NCI-H69 (cell line): ENCODE data around the gene MCEMP1.

Source experiments
- DNase-seq: peaks from one replicate; lab custom pipeline; 2025; lab: John Stamatoyannopoulos, UW

Gene MCEMP1

DNA sequence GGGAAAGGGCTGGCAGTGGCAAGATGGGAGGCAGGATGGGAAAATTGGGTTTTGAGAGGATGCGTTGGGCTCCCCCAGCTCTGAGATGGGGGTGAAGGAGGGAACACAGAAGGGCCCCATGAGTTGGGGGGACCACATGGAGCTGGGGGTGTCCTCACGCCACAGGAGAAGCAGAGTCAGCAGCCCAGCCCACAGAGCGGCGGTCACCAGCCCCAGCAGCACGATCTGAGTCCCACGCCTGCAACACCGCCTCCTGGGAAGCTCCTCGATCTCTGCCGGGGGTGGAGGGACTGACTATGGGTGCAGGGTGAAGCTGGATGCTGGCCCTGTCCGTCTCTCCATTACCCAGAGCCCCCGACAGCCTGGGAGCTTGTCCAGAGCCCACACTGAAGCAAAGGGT is 21.7 kb downstream of the MCEMP1 start:
- no peak for DNase-seq

DNA sequence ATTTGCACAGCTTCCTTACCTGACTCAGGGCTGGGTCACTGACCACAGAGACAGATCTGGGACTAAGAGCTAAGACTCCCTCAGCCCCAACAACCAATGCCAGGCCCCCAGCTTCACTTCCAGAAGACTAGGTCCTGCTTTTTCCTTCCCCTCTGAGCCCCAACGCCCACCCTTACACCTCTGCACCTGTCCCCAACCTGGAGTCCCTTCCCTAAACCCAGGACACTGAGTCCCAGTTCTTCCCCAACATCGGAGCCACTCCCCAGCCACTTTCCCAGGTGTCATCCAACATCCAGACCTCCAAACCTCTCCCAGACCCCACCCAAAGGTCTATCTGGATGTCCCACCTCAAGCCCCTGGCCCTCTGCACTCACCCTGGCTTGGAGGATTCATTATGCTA is 22.1 kb downstream of the MCEMP1 start:
- no peak for DNase-seq

DNA sequence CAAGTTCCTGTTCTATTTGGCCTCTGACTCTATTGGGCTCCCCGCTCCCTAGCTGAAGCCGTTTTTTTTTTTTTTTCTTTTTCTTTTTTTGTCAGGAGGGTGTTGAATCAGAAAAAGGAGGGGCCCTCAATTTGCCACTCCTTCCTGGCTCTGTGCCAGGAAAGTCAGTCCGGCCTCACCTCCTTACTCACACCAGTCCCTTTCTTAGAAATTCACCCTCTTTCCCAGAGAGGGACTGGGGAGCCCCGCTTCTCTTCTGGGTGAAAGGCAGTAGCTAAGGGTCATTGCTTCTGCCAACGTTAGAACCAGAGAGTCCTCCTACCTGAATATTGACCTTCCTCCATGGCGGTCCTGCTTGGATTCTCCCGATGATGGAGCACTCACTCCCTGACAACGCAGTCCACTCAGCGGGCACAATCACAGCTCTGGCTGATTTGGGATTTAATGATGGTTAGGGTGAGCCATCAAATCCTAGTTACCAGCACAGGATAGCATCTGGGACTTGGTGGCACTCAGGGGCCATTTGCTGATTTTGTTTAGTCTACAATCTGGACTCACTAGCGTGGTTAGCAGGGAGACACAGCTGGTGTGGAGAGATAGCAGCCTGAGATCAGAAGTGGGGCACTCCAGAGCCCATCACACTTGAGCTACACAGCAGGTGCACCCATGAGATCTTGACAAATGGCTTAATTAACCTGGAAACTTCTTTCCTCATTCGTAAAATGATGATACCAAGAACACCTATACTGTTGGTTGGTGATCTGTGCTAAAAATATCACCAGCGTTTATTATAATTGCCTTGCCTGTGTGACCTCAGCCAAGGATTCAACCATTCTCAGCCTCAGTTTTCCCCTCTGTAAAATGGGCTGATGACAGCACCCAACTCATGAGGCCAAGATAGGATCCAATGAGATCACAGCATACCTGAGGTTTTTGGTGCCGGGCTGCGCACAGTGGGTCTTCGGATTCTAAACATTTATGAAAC is 22.8 kb downstream of the MCEMP1 start:
- DNase-seq: no peak

DNA sequence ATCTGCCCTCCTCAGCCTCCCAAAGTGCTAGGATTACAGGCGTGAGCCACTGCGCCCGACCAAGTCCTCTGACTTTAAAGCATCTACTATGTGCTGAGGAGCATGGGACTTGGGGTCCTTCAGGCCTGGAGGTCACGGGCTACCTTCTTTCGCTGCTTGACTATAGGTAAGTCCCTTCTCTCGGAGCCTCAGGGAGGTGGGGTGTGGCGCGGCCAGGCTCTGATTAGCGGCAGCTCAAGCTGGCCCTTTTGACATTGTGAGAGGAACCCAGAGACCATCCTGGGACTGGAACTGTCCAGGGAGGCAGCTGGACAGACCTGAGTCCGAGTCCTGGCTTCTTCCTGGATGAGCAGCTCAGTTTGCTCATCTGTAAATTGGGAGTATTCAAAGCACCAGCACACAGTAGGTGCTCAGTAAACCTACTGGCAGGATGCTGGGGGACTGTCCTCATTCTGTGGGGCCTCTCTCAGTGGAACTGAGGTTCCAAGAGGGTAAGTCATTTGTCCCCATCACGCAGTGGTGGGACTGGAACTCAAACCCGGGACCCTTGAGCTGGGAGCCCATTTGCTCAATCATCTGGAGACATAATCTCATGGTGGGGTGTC is 24.3 kb downstream of the MCEMP1 start:
- no peak for DNase-seq

- no peak for DNase-seq
Observed at GRCh38 chr19:7701654-7702457, 25.0 kb downstream of the MCEMP1 start, which contains the start of gene FCER2. Gene FCER2, minus strand, starts transcription at chr19:7702131. Its CDS starts 2,371 bp downstream, at chr19:7699760.

DNA sequence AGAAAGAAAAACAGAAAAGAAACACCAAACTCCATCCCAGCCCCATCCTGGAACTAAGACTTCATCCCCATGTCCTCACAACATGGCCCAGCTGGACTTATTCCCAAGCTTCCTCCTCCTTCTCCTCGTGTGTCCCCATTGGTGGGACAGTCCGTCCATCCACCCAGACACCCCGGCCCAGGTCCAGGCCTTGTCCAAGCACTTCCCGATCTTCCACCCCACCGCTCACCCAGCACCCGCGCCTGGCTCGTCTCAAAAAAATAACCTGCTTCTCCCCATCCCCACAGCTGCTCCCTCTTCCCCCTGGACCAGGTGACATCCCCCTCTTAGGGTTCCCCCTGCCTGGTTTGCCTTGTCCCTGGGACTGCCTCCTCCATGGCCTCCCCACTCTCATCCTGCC is 26.4 kb downstream of the MCEMP1 start:
- DNase-seq: no peak

GRCh38 chr19:7704280-7705060 is 27.6 kb downstream of the MCEMP1 start:
- DNase-seq: no peak

DNA sequence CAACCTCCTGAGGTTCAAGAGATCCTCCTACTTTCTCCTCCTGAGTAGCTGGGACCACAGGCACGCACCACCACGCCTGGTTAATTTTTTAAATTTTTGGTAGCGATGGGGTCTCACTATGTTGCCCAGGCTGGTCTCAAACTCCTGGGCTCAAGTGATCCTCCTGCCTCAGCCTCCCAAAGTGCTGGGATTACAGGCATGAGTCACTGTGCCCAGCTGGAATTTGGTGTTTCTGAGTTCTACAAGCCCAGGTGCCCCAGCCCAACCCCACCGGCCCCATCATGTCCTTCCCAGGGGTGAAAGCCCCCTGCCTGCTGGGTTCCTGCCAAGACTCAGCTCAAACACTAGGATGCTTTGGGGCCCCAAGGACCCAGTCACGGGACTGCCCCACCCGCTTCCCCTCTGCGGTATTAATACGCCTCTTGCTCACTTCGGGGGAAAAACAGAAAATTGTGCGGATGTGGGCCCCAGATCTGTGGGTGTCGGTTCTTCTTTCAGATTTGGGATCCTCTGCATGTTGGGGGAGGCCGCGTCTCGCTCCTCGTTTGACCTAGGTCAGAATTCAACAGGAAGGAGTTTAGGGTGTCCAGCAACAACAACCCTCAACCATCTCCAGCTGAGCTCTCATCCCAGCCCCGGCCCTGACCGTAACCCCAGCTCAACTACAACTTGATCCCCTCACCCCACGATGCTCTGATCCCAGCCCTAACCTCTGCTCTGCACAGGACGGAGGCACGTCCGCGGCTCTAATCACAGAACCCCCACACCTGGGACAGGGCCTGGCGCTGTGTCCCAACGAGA is 28.7 kb downstream of the MCEMP1 start:
- no peak for DNase-seq

- DNase-seq: no peak
Observed at GRCh38 chr19:7706188-7706954, 29.5 kb downstream of the MCEMP1 start.

GRCh38 chr19:7706955-7707456 is 30.1 kb downstream of the MCEMP1 start:
- DNase-seq: no peak

DNA sequence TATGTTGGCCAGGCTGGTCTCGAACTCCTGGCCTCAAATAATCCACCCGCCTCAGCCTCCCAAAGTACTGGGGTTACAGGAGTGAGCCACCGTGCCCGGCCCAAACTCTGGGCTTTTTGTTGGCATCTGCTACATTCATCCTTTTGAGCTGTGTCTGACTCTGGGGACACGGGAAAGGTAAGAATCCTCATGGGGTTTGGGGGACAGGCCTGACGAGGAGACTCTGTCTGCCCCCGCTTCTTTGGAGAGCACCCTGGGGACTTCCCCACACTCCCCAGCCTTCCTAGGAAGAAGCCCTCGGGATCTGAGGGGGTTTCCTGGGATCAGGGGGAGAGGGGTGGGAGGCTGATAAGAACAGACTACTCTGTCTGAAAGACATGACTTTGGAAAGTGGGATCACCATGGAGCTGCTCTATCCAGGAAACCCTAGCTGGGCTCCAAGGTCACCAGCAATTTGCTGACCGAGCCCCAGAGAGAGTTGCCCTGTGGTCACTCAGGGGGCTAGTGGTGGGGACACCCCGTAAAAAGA is 33.1 kb downstream of the MCEMP1 start:
- DNase-seq: no peak

GRCh38 chr19:7710616-7711015 is 33.7 kb downstream of the MCEMP1 start:
- DNase-seq: no peak

- no peak for DNase-seq
Observed at GRCh38 chr19:7715671-7716070, 38.8 kb downstream of the MCEMP1 start.

DNA sequence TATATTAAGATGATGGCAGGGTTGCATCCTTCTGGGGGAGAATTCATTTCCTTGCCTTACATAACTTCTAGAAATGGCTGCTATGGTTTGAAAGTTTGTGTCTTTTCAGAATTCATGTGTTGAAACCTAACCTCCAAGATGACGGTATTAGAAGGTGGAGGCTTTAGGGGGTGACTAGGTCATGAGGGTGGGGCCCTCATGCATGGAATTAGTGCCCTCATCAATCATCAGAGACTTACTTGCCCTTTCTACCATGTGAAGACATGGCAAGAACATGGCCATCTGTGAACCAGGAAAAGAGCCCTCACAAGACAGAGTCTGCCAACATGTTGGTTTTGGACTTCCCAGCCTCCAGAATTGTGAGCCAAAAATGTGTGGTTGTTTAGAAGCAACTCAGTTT is 39.9 kb downstream of the MCEMP1 start:
- DNase-seq: no peak

DNA sequence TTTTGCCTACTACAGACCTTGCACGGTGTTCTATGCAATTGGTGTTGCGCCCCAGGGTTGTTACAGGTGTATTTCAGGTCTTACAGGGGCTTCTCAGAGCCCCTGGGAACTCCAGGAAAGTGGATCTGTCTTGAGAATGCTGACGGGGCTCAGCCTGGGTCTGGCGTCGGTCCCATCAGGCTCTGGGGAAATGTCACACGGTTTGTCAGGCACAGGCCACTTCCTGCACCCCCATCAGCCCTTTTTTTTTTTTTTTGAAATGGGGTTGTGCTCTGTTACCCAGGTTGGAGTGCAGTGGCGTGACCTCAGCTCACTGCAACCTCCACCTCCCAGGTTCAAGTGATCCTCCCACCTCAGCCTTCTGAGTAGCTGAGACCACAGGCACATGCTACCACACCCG is 41.8 kb downstream of the MCEMP1 start:
- DNase-seq: no peak

- DNase-seq: peak; percentile 13
Observed at GRCh38 chr19:7720351-7720750, 43.5 kb downstream of the MCEMP1 start.

DNA sequence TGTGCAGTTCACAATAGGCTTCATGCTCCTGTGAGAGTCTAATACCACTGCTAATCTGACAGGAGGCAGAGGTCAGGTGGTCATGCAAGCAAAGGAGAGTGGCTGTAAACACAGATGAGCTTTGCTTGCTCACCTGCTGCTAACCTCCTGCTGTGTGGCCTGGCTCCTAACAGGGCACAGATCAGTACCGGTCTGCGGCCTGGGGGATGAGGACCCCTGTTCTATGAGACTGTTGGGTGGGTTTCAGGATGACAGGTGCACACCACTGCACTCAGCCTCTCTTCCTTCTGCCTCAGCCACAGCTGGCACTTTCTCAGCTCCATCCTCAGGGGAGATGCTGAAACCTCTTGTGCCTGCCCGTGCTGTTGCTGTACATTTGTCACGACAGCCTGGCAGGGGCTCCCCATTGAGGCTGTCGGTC is 45.4 kb downstream of the MCEMP1 start:
- DNase-seq: peak; percentile 61

- no peak for DNase-seq
Observed at GRCh38 chr19:7725791-7726190, 48.9 kb downstream of the MCEMP1 start.

DNA sequence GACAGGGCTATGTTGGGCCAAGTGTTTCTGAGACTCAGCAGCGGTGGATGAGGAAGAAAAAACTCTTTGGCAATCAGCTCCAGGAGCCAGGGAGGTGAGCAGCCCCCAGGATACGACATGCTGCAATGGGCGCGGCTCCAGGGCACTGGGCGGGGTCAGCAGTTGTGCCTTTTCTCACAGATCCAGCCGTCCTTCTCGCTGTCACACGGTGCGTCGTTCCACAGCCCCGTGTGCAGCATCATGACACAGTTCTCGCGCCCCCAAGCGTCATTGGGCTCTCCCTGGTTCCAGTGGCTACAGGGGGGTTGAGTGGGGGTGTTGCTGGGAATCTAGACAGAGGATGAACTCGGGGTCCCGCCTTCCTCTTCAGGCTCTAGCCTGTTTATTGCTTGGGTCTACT is 52.3 kb downstream of the MCEMP1 start:
- peak; percentile 25 for DNase-seq
